GM12801 (cell line): ENCODE results near the gene ACSM5.
A peak's percentile ranks its signal among the peaks of the same experiment; 100 is the strongest.

Experiments used
- TF ChIP-seq, protein P1 (sequence below): IDR thresholded peaks from one replicate; pipeline ENCODE4 v1.5.1; 2011; ENCODE audit warnings: control low read depth; ENCODE audit not compliant: insufficient read length; ENCODE audit errors: extremely low read depth

Gene ACSM5

DNA sequence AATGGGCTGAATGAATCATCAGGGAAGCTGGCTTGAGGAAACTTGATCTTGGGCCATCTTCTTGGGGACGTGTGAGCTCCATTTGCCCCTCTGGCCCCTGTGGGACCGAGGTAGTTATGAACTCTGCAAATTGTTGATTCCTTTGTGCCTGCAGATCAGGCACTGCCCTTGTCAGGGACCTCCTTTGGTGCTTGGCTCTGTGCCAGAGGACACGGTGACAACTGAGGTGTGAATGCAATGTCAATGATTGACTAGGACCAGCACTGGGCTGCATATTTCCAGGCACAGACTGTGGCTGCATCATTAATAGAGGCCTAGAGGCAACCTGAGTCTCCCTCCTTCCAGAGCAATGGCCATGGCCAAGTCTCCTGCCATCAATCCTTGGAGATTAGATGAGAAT, 28.6 kb upstream of the ACSM5 start:
- TF ChIP-seq, protein P1, sequence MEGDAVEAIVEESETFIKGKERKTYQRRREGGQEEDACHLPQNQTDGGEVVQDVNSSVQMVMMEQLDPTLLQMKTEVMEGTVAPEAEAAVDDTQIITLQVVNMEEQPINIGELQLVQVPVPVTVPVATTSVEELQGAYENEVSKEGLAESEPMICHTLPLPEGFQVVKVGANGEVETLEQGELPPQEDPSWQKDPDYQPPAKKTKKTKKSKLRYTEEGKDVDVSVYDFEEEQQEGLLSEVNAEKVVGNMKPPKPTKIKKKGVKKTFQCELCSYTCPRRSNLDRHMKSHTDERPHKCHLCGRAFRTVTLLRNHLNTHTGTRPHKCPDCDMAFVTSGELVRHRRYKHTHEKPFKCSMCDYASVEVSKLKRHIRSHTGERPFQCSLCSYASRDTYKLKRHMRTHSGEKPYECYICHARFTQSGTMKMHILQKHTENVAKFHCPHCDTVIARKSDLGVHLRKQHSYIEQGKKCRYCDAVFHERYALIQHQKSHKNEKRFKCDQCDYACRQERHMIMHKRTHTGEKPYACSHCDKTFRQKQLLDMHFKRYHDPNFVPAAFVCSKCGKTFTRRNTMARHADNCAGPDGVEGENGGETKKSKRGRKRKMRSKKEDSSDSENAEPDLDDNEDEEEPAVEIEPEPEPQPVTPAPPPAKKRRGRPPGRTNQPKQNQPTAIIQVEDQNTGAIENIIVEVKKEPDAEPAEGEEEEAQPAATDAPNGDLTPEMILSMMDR, result no peak

DNA sequence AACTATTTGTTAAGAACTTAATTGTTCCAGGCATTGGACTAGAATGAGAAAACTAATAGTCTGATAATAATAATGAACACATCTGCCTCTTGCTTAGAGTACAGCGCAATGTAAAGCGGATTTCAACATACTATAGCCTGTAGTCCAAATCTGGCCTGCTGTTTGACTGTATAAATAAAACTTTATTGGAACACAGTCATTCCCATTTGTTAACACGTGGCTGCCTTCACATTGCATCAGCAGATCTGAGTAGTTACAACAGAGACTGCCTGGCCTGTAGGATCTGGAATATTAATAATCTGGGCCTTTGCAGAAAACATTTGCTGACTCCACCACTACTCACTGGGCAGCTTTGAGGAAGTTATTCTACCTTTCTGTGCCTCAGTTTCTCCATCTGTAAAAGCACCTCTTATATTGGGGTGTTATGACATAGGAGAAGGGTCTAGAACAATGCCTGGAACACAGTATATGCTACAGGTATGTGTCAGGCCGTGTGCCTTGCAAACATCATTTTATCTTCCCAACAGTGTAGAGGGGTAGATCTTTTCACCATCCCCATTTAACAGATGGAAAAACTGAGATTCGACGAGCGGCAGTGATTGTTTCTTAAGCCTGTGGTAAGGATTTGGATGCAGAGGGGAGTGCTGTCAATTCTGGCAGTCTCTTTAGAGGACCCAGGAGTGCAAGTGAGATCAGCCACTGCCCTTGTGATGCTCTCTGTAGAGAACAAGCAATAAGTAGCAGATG, 27.0 kb upstream of the ACSM5 start:
- TF ChIP-seq, protein P1, result no peak

DNA sequence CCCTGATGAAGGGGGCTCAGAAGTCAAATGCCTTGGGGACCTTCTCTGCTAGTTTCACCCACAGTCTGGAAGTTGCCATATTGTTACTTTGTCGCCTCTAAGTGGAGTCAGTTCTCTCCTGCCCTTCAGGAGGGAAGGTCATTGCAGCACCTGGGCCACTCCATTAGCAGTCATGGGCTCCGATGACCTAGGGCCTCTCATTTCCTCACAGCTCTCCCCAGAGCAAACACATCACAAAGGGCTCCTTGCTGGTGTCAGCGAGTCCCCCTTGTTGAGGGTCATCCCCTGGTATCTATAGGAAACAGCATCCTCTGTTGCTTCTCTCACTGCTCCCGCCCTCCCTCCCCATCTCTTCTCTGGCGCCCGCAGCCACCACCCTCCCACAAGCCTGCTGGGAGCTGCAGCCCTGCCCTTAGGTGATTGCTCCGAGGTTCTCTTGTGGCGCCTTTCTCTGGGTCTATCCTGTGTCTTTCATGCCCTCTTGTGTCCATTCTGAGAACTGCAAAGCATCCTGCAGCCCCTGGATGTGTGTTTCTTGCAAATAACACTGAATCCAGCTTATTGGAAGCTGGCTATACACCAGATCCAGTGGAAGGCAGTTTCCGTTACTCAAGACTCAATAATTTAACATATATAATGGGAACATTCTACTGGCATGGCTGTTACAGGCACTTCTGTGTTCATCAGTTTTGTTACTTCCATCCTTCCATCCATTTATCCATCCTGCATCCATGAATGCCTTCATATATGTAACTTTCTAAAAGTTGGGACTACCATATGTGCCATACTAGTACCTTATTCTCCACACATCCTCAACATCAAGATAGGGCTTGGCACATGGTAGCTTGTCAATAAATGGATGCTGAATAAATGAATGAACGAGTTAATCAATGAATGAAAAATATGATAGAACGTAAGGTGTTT, 26.0 kb upstream of the ACSM5 start:
- TF ChIP-seq, protein P1, result no peak

DNA sequence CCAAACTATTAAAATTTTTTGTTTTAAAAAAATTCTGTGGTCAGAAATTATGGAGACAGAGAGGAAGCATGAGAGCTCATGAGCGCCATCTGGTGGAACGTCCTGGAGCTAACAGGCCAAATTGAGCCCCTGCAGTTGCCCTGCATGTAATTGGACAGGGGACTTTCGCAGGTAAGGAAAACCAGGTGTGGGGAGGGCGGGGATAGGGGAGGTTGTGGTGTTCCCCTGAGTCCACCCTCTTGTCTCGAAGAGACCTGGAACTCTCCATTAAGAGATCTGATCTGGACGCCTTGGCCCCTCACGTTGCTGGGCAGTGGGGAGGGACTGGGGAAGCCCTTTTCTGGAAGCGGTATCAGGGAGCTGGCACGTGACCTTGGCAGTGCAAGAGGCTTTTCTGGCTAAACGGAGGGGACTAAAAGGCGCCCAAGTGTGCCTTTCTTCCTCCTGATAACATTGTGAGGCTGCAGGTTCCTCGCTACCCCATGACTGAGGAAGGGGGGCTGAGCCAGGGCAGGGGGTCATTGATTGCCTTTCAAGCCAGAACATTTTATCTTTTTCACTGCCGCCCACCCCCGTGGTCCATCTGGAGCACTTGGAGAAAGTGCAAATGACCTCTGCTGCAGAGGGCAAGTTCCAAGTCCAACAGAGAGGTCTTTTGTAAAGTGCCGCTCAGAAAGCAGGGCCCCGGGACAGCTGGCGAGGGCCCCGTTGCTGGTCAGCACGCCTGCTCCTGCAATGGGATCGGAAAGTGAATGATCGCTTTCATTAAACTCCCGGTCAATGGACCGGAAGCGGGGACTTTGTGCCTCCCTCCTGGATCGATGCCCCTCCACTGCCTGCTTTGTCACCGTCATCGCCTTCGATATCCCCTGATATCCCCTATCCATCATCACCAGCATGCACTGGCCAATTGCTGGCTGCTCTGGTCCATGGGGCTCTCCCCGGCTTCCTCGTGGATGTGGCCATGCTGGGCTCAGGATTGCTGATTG, 23.2 kb upstream of the ACSM5 start:
- TF ChIP-seq, protein P1, result peak; percentile 38

DNA sequence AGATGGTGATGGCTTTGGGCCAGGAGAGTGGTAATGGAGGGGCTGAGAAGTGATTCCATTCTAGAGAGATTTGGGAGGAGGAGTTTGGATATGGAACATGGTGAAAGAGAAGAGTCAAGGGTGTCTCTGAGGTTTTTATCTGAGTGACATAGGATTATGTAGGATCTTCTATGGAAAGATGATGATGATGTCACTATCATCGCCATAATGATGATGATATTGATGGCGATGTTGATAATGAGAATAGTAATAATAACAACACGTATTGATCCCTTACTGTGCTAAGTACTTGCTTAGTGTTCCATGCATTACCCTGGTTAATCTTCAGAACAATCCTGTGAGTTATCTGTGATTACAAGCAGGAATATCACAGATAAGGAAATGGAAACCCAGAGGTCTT, 21.4 kb upstream of the ACSM5 start:
- TF ChIP-seq, protein P1, result no peak

DNA sequence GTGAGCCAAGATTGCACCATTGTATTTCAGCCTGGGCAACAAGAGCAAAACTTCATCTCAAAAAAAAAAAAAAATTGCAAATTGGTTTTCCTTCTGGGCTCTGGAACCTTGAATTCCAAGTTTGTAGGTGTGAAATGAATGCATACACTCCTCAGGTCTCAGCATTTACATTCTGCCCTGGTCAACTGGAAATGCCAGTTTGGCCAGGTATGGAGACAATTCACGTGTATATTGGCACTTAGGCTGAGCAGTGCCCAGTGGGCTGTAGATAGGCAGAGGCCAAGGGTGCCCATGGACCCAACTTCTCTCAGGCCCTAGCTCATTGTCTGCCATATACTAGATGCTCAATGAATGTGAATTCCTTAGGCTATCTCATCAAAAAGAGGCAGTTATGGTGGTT, 20.5 kb upstream of the ACSM5 start:
- TF ChIP-seq, protein P1, result no peak
